HG02759 (cell line): ENCODE results near the gene TUBA4B.
"Not testable (repeated sequence)": the region's sequence is repeated elsewhere in the genome, so short reads cannot be mapped to it uniquely, and the experiment has no call there.

Experiments
- ATAC-seq: cut with Tn5 transposase; IDR thresholded peaks from one replicate; pipeline ENCODE4 v1.9.1; 2021; ENCODE audit warnings: mild to moderate bottlenecking, moderate library complexity; ENCODE audit not compliant: unreplicated experiment

The TUBA4B gene

GRCh38 chr2:219309278-219309677 is 56.2 kb downstream of the TUBA4B start, which contains the start of gene PTPRN:
PTPRN (minus strand) TSS chr2:219309401; CDS start chr2:219309332, 69 bp downstream.
- no peak for ATAC-seq

- not testable (repeated sequence) for ATAC-seq
Measured at GRCh38 chr2:219312683-219313263, 59.7 kb downstream of the TUBA4B start.

GRCh38 chr2:219314804-219315468 is 61.9 kb downstream of the TUBA4B start:
- no peak for ATAC-seq
